Fibroblast of the conjunctiva (primary cell): ENCODE data around the gene ALDH1A2.

Experiments used
- DNase-seq: peaks from one replicate; pipeline ENCODE4 v3.0.0-alpha.2; 2010; ENCODE audit warnings: low read depth

ALDH1A2 gene

DNA sequence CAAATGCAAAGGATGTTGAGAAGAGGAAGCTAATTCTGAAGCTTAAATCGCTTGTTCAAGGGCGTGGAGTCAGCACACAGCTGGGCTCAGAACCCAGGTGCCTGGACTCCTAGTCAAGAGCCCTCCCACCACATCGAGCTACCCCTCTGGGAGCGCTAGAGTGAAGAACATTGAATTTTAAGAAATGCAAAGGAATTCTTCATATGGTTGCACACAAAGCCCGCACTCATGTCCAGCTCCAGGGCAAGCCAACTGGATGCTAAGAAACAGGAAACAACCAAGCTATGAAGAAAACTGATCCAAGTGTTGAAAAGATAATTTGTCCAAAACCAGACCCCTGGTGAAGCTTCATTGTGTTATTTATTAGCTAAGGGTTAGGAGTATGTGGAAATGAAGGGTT lies 122.3 kb downstream of the ALDH1A2 start:
- DNase-seq: no peak

DNA sequence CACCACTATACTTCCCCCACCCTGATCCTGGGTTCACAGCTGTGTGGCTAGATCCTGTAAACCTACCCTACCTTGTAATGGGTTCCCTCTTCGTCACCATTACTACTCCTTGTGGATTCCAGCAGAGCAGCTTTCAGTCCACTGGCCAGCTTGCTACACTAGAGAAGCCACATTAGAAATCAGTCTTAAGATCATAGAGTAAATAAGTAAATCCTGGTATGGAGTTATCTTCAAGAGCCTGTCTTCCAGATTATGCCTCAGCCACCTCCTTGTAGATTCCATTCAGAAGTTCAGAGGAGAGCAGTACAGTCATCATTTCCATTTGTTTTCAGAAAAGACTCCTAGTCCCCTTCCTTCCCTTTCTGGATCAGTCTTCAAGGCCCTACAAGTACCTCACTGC lies 123.7 kb downstream of the ALDH1A2 start:
- DNase-seq: no peak

DNA sequence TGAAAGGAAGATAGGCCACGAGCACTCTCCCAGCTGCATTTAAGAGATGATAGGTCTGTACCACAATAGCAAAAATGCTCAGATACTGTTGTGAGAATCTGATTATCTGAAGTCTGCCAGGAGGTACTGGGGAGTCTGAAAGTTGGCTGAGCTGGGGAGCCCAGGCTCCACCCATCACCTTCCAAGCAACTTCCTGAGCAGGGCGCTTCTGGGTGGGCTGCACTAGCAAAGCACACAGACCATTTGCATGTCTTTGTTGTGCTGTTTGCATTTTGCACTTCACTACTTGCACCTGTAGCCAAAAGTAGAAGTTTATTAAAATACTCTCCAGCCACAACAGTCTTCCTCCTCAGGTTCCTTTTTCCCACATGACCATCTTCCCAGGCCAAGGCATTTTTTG lies 133.2 kb downstream of the ALDH1A2 start:
- DNase-seq: no peak

DNA sequence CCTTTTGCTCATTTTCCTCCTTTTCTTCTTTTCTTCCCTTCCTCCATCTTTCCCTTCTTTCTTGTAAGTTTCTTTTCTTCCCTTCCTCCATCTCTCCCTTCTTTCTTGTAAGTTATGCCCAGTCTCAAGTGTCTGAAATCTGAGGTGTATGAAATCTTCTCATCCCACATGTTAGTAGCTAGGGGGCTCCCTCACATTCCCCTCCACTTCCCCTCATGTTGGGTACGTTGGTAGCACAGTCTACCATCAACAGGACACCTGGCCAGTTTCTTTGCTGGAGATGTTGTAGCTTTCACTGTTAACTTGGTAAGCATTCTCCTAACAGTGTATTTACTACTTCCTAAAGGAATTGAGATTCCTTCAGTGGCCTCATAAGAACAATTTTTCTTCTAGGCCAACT lies 133.9 kb downstream of the ALDH1A2 start:
- no peak for DNase-seq

DNA sequence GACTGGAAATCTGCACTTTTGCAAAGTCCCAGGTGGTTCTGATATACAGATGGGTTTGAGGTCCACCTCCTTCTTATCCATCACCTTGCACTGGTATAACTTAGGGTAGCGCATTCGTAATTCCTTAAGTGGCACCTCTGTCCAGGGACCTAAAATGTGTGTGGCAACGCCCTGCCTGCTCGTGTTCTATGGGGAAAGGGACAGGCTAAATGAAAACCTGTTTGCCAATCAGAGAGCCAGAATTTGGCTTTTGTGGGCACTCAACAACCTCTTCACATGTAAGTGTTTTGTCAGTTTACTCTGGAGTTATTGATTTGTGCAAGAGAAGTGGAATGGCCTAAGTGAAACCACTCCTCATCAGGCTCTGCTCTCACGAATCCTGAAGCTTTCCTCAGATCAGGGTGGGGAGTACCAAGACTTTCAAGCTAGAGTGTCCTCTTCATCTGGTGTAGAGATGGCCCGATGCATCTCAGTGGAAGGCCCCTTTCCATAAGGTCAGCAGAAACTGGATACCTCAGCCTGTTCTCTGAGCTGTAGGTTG lies 138.3 kb downstream of the ALDH1A2 start:
- DNase-seq: no peak

DNA sequence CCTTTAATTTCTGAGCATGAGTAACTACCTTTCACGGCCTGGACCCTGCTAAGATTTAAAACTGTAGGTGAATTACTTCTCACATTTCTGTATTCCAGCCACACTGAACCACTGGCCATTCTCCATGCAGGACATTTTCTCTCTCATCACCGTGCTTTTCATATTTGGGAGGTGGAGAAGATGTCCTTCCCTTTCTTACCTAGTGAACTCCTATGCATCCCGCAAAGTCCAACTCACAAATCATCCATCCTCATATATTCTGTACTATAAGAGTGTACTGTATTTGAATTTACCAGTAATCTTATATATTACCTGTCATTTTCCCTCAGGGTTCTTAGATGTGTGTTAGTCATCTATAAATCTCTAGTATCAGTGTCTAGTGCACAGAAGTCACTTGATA lies 139.9 kb downstream of the ALDH1A2 start:
- no peak for DNase-seq

DNA sequence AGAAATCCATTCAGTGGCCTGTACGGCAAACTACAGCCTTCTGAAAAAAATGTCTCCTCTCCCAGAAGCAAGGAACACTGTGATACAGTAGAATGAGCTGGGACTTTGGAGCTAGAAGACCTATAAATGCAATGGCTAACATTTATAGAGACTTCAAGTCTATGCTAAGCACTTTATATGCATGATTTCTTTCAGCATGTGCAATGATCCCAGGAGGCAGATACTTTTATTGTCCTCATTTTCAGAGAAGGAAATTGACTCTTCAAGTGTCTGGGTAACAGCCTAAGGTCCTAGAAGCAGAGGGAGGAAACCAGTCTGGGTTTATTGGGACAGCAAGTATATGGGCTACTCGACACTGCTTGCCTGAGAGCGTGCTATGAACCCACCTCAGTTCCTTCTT lies 140.9 kb downstream of the ALDH1A2 start:
- DNase-seq: no peak

DNA sequence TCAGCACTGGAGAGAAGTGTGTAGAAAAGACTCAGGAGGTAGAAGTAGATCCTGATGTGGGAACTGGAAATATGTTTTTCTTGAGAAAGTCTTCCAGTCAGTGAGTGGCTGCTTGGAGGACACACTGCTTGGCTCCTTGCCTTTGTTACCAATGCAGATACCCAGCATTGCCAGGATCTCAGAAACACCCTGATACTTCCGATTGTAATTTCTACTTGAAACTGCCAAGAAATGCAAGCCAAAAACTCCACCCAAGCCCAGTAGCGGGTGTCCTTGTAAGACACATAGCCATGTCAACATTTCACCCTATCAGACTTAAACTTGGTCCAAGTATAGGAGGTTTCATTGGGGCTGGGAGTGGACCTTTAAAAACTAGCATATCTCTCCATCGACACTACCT lies 141.8 kb downstream of the ALDH1A2 start:
- DNase-seq: no peak

DNA sequence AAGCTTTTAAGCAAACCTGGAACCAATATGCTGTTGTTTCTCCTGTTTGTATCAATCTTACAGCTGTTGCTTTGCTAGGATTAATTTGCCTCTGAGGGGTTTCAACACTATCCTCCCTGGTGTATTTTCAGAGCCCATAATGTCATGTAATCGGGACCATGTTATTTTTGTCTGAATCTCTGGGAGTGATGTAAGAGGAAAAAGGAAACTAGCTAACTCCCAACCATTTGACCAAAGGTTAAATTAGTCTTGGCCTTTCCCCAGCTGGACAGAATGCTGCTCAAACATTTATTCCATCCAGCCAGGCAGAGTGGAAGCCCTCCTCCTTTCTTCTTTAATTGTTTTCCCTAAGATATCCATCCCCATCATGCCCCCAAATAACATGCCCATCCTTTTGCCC lies 142.2 kb downstream of the ALDH1A2 start:
- DNase-seq: peak; percentile 39

DNA sequence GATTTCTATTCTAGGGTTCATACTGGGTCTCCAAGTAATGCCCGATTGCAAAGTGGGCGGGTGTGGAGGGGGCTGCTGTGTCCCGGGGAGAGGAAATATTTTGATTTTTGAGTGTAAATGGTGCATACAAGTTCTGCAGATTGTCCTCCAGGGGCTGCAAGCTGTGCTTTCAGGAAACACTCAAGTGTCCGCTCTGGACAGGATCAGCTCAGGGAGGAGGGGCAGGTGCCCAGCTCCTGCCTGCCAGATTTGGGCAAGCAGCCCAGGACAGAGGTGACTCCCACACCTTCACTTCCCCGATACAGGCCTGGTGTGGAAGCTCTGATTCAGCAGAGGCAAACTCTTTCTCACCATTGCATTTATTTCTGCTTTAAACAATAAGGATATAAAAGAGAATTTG lies 142.7 kb downstream of the ALDH1A2 start:
- DNase-seq: no peak

DNA sequence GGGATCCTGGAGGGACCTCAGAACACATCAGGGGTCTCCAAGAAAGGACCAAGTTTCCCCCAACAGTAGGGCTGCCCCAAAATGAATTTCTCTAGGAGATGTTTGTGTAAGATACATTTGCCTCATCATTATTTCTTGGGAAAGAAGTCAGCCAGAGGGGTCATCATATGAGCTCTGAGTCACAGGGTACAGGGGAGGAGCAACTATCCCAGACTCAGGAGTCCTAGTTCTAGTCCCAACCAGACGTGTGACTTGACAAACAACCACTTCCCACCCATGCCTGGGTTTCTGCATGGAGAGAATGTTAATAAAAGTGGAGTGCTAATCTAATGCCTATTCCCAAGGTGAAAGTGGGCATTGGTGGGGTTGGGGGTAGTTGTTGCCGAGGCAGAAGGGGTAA lies 144.1 kb downstream of the ALDH1A2 start:
- DNase-seq: no peak

DNA sequence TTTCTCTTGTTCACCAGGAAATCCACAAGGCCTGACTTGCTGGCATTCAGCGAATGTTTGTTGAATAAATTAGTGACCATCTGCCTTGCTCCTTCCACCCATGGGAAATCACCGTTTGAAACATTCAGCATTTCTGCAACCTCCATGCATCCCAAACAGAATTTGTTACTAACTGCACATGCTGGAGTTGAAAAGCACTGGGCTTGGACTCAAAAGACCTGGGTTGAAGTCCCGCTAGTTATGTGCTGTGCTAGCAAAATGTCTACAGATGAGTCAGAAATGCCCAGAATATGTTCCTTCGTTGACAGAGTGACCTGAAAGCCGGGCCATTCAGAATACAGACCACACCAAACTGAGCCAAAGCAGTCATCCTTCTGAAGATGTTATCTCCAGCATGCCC lies 144.6 kb downstream of the ALDH1A2 start:
- no peak for DNase-seq

DNA sequence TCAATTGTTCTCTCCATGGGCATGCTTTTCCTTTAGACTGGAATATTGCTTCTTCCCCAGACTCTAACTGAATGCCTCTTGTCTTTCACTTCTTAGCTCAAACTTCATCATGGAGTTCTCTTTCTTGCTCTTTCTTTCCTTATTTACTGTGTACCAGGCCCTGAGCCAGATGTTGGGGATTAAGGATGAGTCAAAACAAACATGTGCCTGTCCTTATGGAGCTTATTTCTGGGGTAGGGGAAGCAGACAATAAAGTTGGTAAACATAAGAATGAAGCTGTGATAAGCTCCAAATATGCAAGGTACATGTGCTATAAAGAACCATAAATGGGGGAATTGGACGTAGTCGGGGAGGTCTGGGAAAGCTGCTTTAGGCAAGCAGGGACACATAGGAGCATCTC lies 145.8 kb downstream of the ALDH1A2 start:
- no peak for DNase-seq

DNA sequence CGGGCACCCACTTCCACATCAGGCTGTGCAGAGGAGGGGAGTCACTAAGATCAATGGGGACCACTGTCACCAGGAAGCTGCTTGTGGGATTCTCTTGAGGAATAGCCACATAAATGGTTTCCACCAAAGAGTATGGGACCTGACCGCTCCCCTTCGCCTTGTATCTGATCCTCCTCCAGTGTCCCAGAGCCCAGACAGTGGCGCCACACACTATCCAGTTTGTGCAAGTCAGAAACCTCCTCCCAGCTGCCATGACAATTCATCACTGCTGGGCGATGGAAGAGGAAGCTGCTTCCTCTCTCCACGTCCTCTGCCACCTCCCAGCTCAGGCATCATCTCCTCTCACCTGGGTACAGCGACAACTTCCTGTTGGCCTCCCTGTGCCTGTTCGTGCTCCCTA lies 147.5 kb downstream of the ALDH1A2 start:
- DNase-seq: no peak

DNA sequence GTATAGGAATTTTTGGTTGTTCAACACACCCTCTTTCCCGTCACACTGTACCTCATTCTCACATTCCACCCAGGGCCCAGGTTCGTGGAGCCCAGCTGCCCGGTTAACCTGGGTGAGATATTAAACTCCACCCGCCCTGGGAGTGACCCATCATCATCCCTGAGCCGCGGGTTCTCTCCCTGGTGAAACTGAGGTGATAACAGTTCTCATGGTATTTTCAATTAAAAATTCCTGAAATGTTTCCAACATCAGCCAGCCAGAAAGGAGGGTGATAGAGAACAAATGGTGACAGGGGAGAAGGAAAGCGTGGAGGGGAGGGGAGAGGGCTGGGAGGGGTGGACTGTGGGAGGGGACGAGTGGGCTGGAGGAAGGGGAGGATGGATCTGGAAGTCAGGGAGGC lies 148.8 kb downstream of the ALDH1A2 start:
- no peak for DNase-seq

DNA sequence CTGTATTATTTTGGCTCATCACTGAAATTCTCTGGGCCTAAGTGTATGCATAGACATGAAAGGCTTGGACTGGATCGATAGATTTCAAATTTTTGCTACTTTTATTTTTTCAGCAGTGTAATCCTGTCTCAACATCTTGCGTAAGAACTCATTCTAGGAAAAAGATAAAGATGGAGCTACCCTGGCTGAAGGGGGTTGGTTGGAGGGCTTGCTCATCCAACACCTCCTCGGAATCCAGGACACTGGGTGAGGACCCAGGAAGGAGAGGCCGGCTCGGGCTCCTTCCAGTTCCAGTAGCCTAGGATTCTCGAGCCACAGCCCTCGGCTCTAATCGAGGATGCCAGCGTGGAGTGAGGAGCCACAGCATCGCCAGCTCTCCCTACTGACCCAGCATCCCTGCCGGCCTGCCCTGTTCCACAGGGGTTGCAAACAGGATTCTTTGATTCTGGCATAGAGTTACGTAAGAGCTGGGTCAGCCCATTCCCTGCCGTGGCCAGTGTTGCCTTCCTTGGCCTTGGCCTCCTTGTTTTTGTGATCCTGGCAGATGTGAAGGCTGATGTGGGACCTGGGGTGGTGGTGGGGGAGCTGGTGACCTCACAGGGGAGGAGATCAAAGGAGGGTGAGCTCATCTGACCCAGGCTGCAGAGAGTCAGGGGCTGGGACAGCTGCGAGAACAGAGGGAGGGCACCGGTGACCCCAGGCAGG lies 149.5 kb downstream of the ALDH1A2 start:
- DNase-seq: no peak

DNA sequence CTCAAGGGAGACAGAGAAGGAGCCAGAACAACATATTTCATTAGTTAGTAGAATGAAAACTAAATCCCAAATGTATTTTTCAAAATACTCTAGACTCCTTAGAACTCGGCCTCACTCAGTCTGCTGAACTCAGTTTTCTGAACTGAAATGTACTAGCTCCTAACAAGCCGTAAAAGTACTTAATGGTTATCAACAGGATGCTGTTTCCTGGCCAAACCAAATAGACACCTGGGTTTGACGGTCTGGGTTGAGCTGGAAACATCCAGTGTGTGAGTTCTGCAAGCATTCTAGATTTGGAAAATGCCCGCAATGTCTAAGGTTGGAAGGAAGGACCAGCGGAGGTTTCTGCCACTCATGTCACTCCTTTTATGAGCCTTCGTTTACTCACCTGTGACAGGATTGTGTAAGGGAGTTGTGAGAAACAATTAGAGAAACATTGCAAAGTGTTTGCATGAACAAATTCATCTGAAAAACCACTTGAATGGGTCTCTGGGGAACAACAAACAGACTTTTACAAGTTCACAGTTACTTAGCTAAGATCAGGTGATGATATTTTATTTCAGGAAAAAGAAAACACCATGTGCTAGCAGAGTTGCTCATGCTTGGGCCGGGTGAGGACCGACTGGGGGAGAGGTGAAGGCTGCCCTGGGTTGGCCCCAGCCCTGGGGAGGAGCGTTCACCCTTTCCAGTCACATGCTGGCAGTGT lies 151.0 kb downstream of the ALDH1A2 start:
- DNase-seq: no peak

DNA sequence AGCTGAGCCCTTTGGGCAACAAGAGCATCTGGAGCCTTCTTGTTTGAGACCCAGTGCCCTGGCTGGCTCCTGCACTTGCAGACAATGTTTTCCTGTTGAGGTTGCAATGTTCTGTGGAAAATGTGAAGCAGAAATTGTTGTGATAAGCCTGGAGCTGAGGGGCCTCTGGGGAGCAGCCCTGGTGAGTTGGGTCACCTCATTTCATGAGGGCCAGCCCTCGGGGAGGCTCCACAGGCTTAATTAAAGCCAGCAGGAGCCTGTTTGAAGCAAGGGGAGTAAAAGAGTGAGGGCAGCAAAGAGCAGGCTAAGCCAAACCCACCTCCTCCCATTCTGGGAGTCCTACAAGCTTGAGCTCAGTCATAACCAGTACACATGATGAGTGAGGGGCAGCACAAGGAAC lies 154.3 kb downstream of the ALDH1A2 start:
- DNase-seq: peak; percentile 53

DNA sequence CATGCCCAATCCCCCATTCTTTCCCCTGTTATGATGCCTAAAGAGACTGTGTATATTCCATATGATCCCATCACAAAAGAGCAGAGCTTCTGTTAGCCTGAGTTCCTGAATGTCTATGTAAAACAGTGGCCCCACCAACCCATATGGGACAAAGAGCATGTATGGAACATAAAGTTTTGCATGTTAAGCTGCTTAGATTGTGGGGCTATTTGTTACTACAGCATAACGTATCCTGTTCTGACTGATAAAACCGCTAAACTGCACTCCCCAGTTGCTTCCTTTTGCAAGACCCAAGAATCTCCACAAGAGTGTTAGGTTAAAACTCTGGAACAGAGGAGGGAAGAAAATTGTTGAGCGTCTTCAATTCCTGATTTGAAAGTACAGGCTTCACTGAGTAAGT lies 154.8 kb downstream of the ALDH1A2 start:
- no peak for DNase-seq

DNA sequence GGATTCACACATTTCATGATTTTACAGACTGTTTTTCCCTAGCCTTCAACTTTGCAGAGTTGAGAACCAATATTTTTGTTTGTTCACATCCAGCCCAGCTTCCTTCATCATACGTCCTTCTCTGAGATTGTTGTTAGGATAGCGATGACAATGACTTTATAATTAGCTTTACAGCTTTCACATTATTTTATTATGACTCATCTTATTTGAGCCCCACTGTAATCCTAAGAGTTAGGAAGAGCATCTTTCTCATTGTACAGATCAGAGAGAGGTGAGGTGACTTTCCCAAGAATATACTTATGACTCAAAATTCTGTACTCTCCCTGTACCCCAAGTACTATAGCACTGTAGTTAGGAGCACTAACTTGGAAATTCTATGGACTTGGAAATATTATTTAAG lies 156.1 kb downstream of the ALDH1A2 start:
- DNase-seq: no peak

DNA sequence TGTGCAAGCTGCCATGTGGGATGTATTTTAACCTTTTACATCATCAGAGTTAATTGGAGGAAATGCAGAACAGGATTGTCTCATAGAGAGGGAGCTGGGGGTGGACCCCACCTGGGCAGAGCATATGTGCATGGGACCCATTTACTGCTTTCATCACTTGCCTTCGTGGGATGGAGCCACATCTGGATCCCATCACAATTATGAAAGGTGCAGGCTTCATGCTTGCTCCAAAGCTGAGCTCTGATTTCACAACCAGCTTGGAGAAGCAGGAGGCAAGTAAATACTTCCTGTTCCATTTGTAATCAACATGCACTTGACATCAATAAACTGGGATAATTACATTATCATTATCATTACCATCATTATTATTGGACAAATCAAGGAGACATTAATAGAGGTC lies 161.9 kb downstream of the ALDH1A2 start:
- DNase-seq: no peak
